ENCODE results near the gene IL22RA1.

DNA sequence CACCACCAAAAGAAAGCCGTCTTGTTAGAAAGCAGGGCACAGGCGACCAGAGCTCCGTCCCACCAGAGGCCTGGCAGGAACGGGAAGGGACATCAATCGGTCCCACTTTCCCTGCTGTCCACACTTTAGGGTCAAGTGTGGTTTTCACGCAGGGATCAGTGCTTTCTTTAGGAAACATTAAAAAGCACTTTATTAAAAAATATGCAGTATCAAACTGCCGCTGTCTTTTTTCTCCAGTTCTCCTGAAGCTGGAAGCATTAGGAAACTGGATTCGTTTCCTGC lies 43.7 kb upstream of the IL22RA1 start:
- TF ChIP-seq, protein P1, sequence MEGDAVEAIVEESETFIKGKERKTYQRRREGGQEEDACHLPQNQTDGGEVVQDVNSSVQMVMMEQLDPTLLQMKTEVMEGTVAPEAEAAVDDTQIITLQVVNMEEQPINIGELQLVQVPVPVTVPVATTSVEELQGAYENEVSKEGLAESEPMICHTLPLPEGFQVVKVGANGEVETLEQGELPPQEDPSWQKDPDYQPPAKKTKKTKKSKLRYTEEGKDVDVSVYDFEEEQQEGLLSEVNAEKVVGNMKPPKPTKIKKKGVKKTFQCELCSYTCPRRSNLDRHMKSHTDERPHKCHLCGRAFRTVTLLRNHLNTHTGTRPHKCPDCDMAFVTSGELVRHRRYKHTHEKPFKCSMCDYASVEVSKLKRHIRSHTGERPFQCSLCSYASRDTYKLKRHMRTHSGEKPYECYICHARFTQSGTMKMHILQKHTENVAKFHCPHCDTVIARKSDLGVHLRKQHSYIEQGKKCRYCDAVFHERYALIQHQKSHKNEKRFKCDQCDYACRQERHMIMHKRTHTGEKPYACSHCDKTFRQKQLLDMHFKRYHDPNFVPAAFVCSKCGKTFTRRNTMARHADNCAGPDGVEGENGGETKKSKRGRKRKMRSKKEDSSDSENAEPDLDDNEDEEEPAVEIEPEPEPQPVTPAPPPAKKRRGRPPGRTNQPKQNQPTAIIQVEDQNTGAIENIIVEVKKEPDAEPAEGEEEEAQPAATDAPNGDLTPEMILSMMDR (conservative IDR thresholded peaks at IDR 0.05; ENCODE audit: low read length) = no peak
- no peak for TF ChIP-seq EZH2phosphoT487 (IDR thresholded peaks at IDR 0.05; ENCODE audit: borderline replicate concordance)

All from Loucy (cell line).